ENCODE measurements around the gene EOGT. TPM values are rescaled to one million over a fixed set of nuclear protein-coding genes. Genes with fewer than 3 reads are reported as not detected.

Gene EOGT
- total RNA-seq, 6 experiments from 2014 or later, result 26.9 to 31.6 (median 28.2) TPM

- Mint-ChIP-seq H3K27me3 (ENCODE audit: insufficient read depth) (no peaks in the 10 kb centered on the region), H3K27ac (no peak overlapping the region), H3K9me3 (no peaks in the 10 kb centered on the region), H3K4me1 (ENCODE audit: low read depth) (peaks cover 44% of the 10 kb centered on the region), H3K36me3 (ENCODE audit: low read depth) (peaks cover 30% of the 10 kb centered on the region), H3K4me3 (no peak overlapping the region)
- TF ChIP-seq CTCF (IDR thresholded peaks at IDR 0.05), result no peak
- DNase-seq, result no peak
Observed at GRCh38 chr3:69016102-69016501, 2.6 kb upstream of the EOGT start.

- peak overlapping the region; percentile 87 for H3K27ac Mint-ChIP-seq
- no peak for DNase-seq
- H3K4me1 Mint-ChIP-seq (ENCODE audit: low read depth), result peaks cover 64% of the 10 kb centered on the region
- TF ChIP-seq CTCF (IDR thresholded peaks at IDR 0.05), result no peak
- peaks cover 46% of the 10 kb centered on the region for H3K36me3 Mint-ChIP-seq (ENCODE audit: low read depth)
- no peaks in the 10 kb centered on the region for H3K27me3 Mint-ChIP-seq (ENCODE audit: insufficient read depth)
- H3K9me3 Mint-ChIP-seq, result no peaks in the 10 kb centered on the region
- H3K4me3 Mint-ChIP-seq, result peak overlapping the region; percentile 87
Observed at GRCh38 chr3:69014022-69014580, 617 bp upstream of the EOGT start.

GRCh38 chr3:69012800-69013252, 658 bp downstream of the EOGT start:
- Mint-ChIP-seq H3K27ac (peak overlapping the region; percentile 91), H3K27me3 (ENCODE audit: insufficient read depth) (no peaks in the 10 kb centered on the region), H3K4me1 (ENCODE audit: low read depth) (peaks cover 70% of the 10 kb centered on the region), H3K4me3 (peak overlapping the region; percentile 89), H3K36me3 (ENCODE audit: low read depth) (peaks cover 47% of the 10 kb centered on the region), H3K9me3 (no peaks in the 10 kb centered on the region)
- DNase-seq, result peak; percentile 23
- TF ChIP-seq CTCF (IDR thresholded peaks at IDR 0.05), result no peak

- Mint-ChIP-seq H3K27ac (peak overlapping the region; percentile 91), H3K4me1 (ENCODE audit: low read depth) (peaks cover 65% of the 10 kb centered on the region), H3K9me3 (no peaks in the 10 kb centered on the region), H3K4me3 (peak overlapping the region; percentile 89), H3K36me3 (ENCODE audit: low read depth) (peaks cover 42% of the 10 kb centered on the region), H3K27me3 (ENCODE audit: insufficient read depth) (no peaks in the 10 kb centered on the region)
- TF ChIP-seq CTCF (IDR thresholded peaks at IDR 0.05), result no peak
- DNase-seq, result no peak
Observed at GRCh38 chr3:69012100-69012799, 1.2 kb downstream of the EOGT start.

GRCh38 chr3:69011096-69011730, 2.3 kb downstream of the EOGT start:
- peak overlapping the region; percentile 79 for H3K27ac Mint-ChIP-seq
- peak overlapping the region; percentile 26; the same call in 1 of the 2 replicates for H3K4me3 Mint-ChIP-seq
- H3K27me3 Mint-ChIP-seq (ENCODE audit: insufficient read depth), result no peaks in the 10 kb centered on the region
- peaks cover 61% of the 10 kb centered on the region for H3K4me1 Mint-ChIP-seq (ENCODE audit: low read depth)
- peaks cover 37% of the 10 kb centered on the region for H3K36me3 Mint-ChIP-seq (ENCODE audit: low read depth)
- no peak for DNase-seq
- TF ChIP-seq CTCF (IDR thresholded peaks at IDR 0.05), result no peak
- H3K9me3 Mint-ChIP-seq, result no peaks in the 10 kb centered on the region
